H1 (cell line): ENCODE measurements around the gene TMEM204. TPM values are rescaled to one million over a fixed set of nuclear protein-coding genes. Genes with fewer than 3 reads are reported as not detected.

Source experiments
- CTCF ChIA-PET: fragments of 300-600 bp; sonication (Branson Sonifier 250); formaldehyde crosslinking; loops from one replicate; lab custom pipeline; 2021; ENCODE audit not compliant: partially characterized antibody; lab: Charles Lee
- POLR2A ChIA-PET: fragments of 300-600 bp; sonication (Branson Sonifier 250); formaldehyde crosslinking; loops from one replicate; lab custom pipeline; 2021; ENCODE audit warnings: inconsistent platforms; ENCODE audit not compliant: partially characterized antibody; lab: Charles Lee
- DNase-seq, 2 experiments: peaks; one replicate each; pipeline versions ENCODE4 v3.0.0 to v3.0.0-alpha.2; 2010 to 2022; ENCODE audit warnings: low spot score in 2 of 2, low read depth in 1 of 2, mixed read lengths in 1 of 2
- FAIRE-seq: peaks from 2 replicates; lab custom pipeline; 2011; peaks lifted over from hg19 to GRCh38; lab: Jason Lieb, UNC
- H2AFZ ChIP-seq: 2 replicates; pipeline ENCODE4 v1.8.1; 2012; ENCODE audit warnings: low read length, inconsistent platforms
- H2AK5ac ChIP-seq: 2 replicates; pipeline ENCODE4 v1.6.1; 2013; ENCODE audit warnings: low read depth, low read length
- H2BK120ac ChIP-seq: replicated peaks from 2 replicates; pipeline ENCODE3; 2013; ENCODE audit warnings: low read depth, low read length, inconsistent platforms
- H2BK12ac ChIP-seq: 2 replicates; pipeline ENCODE4 v1.6.1; 2013; ENCODE audit warnings: low read depth, low read length
- H2BK15ac ChIP-seq: 2 replicates; pipeline ENCODE4 v1.6.1; 2013; ENCODE audit warnings: low read length
- H2BK20ac ChIP-seq: 2 replicates; pipeline ENCODE4 v1.6.1; 2013; ENCODE audit warnings: low read length
- H2BK5ac ChIP-seq: 2 replicates; pipeline ENCODE4 v1.6.1; 2013; ENCODE audit warnings: low read depth, low read length
- H3K14ac ChIP-seq: 2 replicates; pipeline ENCODE4 v1.6.1; 2013; ENCODE audit warnings: inconsistent platforms; ENCODE audit not compliant: insufficient read length
- H3K18ac ChIP-seq: 2 replicates; pipeline ENCODE4 v1.6.1; 2013; ENCODE audit warnings: low read length; ENCODE audit errors: extremely low read depth
- H3K23ac ChIP-seq: 2 replicates; pipeline ENCODE4 v1.6.1; 2013; ENCODE audit warnings: inconsistent platforms; ENCODE audit not compliant: insufficient read length
- H3K23me2 ChIP-seq: 2 replicates; pipeline ENCODE4 v1.6.1; 2013; ENCODE audit warnings: low read depth, low read length
- H3K27ac ChIP-seq: 2 replicates; pipeline ENCODE4 v1.6.1; 2011; ENCODE audit warnings: low read depth, low read length, inconsistent platforms
- H3K27me3 ChIP-seq, 4 experiments: replicated peaks in 1 of 4; 1 replicate in 1 of 4; 2 replicates in 3 of 4; pipeline versions ENCODE4 v1.6.1 to v1.8.1; 2011 to 2013; ENCODE audit warnings: low read length in 3 of 4, mild to moderate bottlenecking in 3 of 4, inconsistent platforms in 2 of 4, mixed read lengths in 2 of 4, moderate library complexity in 1 of 4; ENCODE audit not compliant: control insufficient read depth in 3 of 4, insufficient read depth in 3 of 4; ENCODE audit errors: extremely low read depth in 1 of 4
- H3K36me3 ChIP-seq, 4 experiments: 2 replicates each; pipeline versions ENCODE4 v1.6.1 to v1.8.1; 2011 to 2013; ENCODE audit warnings: mild to moderate bottlenecking in 4 of 4, low read length in 3 of 4, moderate library complexity in 2 of 4, control low read depth in 1 of 4, inconsistent platforms in 1 of 4; ENCODE audit not compliant: insufficient read depth in 4 of 4, control insufficient read depth in 2 of 4
- H3K4ac ChIP-seq: replicated peaks from 2 replicates; pipeline ENCODE3; 2013; ENCODE audit warnings: low read length, low read depth, mixed read lengths, inconsistent platforms; ENCODE audit not compliant: insufficient read length
- H3K4me1 ChIP-seq, 4 experiments: replicated peaks in 1 of 4; 1 replicate in 1 of 4; 2 replicates in 3 of 4; pipeline versions ENCODE4 v1.6.1 to v1.8.1; 2011 to 2013; ENCODE audit warnings: low read length in 3 of 4, inconsistent platforms in 2 of 4, mixed read lengths in 1 of 4; ENCODE audit not compliant: insufficient read depth in 4 of 4, control insufficient read depth in 3 of 4
- H3K4me2 ChIP-seq, 2 experiments: 2 replicates each; pipeline versions ENCODE4 v1.6.1 to v1.8.1; 2011 to 2013; ENCODE audit warnings: low read depth in 2 of 2, low read length in 2 of 2, control low read depth in 1 of 2, inconsistent platforms in 1 of 2, mild to moderate bottlenecking in 1 of 2; ENCODE audit not compliant: insufficient read depth in 1 of 2
- H3K4me3 ChIP-seq, 4 experiments: fragments of 200-600, 300-600 bp in 1 of 4; sonication (generic), shearing (Covaris generic), sonication (Bioruptor Twin) in 1 of 4; 2 replicates each; pipeline versions ENCODE4 v1.5.1 to v1.8.1; 2011 to 2016; ENCODE audit warnings: low read length in 4 of 4, low read depth in 3 of 4, control low read depth in 2 of 4, inconsistent platforms in 2 of 4, mild to moderate bottlenecking in 2 of 4, mixed read lengths in 1 of 4, moderate library complexity in 1 of 4; ENCODE audit not compliant: insufficient read depth in 2 of 4; ENCODE audit errors: extremely low read depth in 1 of 4
- H3K56ac ChIP-seq: replicated peaks from 2 replicates; pipeline ENCODE3; 2013; ENCODE audit warnings: low read depth, mild to moderate bottlenecking, mixed read lengths, low read length, inconsistent platforms; ENCODE audit not compliant: insufficient read length
- H3K79me1 ChIP-seq: 2 replicates; pipeline ENCODE4 v1.6.1; 2013; ENCODE audit warnings: low read depth, low read length, control low read depth
- H3K79me2 ChIP-seq, 2 experiments: 2 replicates each; pipeline versions ENCODE4 v1.6.1 to v1.8.1; 2012 to 2013; ENCODE audit warnings: low read length in 2 of 2, mild to moderate bottlenecking in 2 of 2, inconsistent platforms in 1 of 2; ENCODE audit not compliant: insufficient read depth in 2 of 2, control insufficient read depth in 1 of 2
- H3K9ac ChIP-seq, 4 experiments: replicated peaks in 1 of 4; 1 replicate in 1 of 4; 2 replicates in 3 of 4; pipeline versions ENCODE4 v1.6.1 to v1.8.1; 2011 to 2013; ENCODE audit warnings: low read depth in 3 of 4, low read length in 3 of 4, control low read depth in 2 of 4, mild to moderate bottlenecking in 2 of 4, moderate library complexity in 2 of 4, inconsistent platforms in 1 of 4; ENCODE audit errors: extremely low read depth in 1 of 4
- H3K9me3 ChIP-seq, 2 experiments: 2 replicates each; pipeline versions ENCODE4 v1.6.1 to v1.8.1; 2012 to 2013; ENCODE audit warnings: mild to moderate bottlenecking in 2 of 2, moderate library complexity in 2 of 2, control low read depth in 1 of 2, inconsistent platforms in 1 of 2, low read depth in 1 of 2, low read length in 1 of 2, mixed read lengths in 1 of 2; ENCODE audit not compliant: insufficient read depth in 2 of 2
- H4K20me1 ChIP-seq, 2 experiments: replicated peaks in 1 of 2; 2 replicates each; pipeline versions ENCODE3 to v1.8.1; 2011 to 2013; ENCODE audit warnings: inconsistent platforms in 2 of 2, low read length in 2 of 2, mild to moderate bottlenecking in 1 of 2; ENCODE audit not compliant: insufficient read depth in 2 of 2, control insufficient read depth in 1 of 2
- H4K5ac ChIP-seq: 2 replicates; pipeline ENCODE4 v1.6.1; 2013; ENCODE audit warnings: low read length, low read depth, mixed read lengths, inconsistent platforms; ENCODE audit not compliant: insufficient read length
- H4K8ac ChIP-seq: 2 replicates; pipeline ENCODE4 v1.8.0; 2013; ENCODE audit warnings: mild to moderate bottlenecking, moderate library complexity, low read length, inconsistent platforms; ENCODE audit not compliant: insufficient read depth; ENCODE audit errors: extremely low read depth
- H4K91ac ChIP-seq: replicated peaks from 2 replicates; pipeline ENCODE3; 2013; ENCODE audit warnings: low read length, mixed read lengths, inconsistent platforms; ENCODE audit not compliant: insufficient read length
- RAD21 ChIP-seq, 2 experiments: IDR thresholded peaks in 1 of 2; conservative IDR thresholded peaks in 1 of 2; 2 replicates each; pipeline ENCODE4 v1.6.1; 2011; ENCODE audit warnings: low read depth in 2 of 2, low read length in 2 of 2, improper control_type of control experiment in 1 of 2, inconsistent platforms in 1 of 2, mild to moderate bottlenecking in 1 of 2, moderate library complexity in 1 of 2
- WGBS, 2 experiments: shearing (Covaris generic) in 1 of 2; methylation state at CpG; one replicate each; pipeline versions ENCODE4 v1.1.6 to v1.1.7; 2013 to 2015; ENCODE audit warnings: low lambda C conversion rate in 2 of 2, mixed read lengths in 2 of 2, inconsistent platforms in 1 of 2, low coverage in 1 of 2, missing lambda C conversion rate in 1 of 2; ENCODE audit not compliant: insufficient replicate concordance in 2 of 2, insufficient coverage in 1 of 2, insufficient read length in 1 of 2; ENCODE audit errors: extremely low coverage in 1 of 2, missing lambda C conversion rate in 1 of 2; 5-methylcytosine and 5-hydroxymethylcytosine counted together
- long read RNA-seq, 2 experiments: library from RNA in 1 of 2; library from capped mRNA in 1 of 2; stranded (forward); transcript quantifications; one replicate each; pipeline ENCODE4 v2.0.0, GENCODE V29; 2021; ENCODE audit warnings: inconsistent platforms in 1 of 2
- polyA minus RNA-seq, 3 experiments: library from RNA; depleted of rRNA, polyadenylated mRNA; stranded (reverse); fragments of >200 nt; gene quantifications; 1 replicate in 2 of 3; 2 replicates in 1 of 3; pipeline ENCODE4 v1.2.3, GENCODE V29; 2011
- polyA plus RNA-seq, 7 experiments: library from polyadenylated mRNA; depleted of rRNA in 3 of 7; stranded (reverse) in 5 of 7; unstranded in 2 of 7; fragments of >200 nt in 5 of 7; fragments of 200-250 nt in 2 of 7; gene quantifications; 1 replicate in 5 of 7; 2 replicates in 1 of 7; 4 replicates in 1 of 7; pipeline versions ENCODE4 v1.2.1 to v1.2.3, GENCODE V29; 2011 to 2013; ENCODE audit warnings: missing spikeins in 2 of 7, mixed read lengths in 2 of 7
- total RNA-seq: library from RNA; stranded (reverse); fragmentation: NEBNext Ultra II Directional; extraction: Animal tissue kit (Norgen Biotek cat#: 25700); gene quantifications from 2 replicates; pipeline ENCODE4 v1.2.1, GENCODE V29; 2021

Gene TMEM204
- total RNA-seq (not detected in 2 replicates), polyA plus RNA-seq (2011; rRNA removed) (0.03 TPM in 1 of 2 replicates, not detected in the other), polyA minus RNA-seq (2011; rRNA and poly(A)+ RNA removed) (not detected in 2 replicates)
- 0.05 TPM for polyA plus RNA-seq (2011; cell fraction: cytosol; rRNA removed)
- polyA plus RNA-seq (2011; cell fraction: nucleus; rRNA removed) = not detected
- polyA plus RNA-seq (2012, experiment 1 of 2) = 0.12 to 0.37 TPM (median 0.21 TPM) in 4 replicates
- polyA plus RNA-seq (2012, experiment 2 of 2) = 0.16 TPM
- polyA plus RNA-seq (2013, experiment 1 of 2) = 0.08 TPM
- polyA plus RNA-seq (2013, experiment 2 of 2) = 0.02 TPM
- not detected for polyA minus RNA-seq (2011; cell fraction: cytosol; rRNA and poly(A)+ RNA removed)
- polyA minus RNA-seq (2011; cell fraction: nucleus; rRNA and poly(A)+ RNA removed) = not detected
- long read RNA-seq, experiment 1 = 0 reads
- long read RNA-seq, experiment 2 = 0 reads

DNA sequence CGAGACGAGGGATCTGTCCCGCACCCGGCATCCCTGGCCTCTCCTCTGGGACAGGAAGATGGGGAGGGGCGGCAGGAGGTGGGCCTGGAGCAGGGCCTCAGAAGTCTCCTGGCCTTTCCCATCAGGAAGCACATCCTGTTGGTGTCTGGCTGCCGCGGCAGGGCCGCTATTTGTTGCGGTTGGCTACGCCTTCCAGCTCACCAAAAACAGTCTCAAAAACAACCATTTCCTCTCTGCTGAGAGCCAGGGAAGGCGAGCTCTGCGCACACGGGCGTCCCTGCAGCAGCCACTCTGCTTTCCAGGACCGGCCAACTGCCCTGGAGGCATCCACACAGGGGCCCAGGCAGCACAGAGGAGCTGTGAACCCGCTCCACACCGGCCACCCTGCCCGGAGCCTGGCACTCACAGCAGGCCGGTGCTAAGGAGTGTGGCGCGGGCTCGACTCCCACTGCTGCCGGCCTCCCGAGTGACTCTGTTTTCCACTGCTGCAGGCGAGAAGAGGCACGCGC is at the start of gene TMEM204:
Gene TMEM204, plus strand, starts transcription at position 224 of the 509 bp plus-strand sequence. CDS start 610 bp downstream, outside the sequence.
- H2BK5ac ChIP-seq = no peak within 1 kb of the TSS; the same call in 1 of the 2 replicates
- no peak within 1 kb of the TSS for H3K14ac ChIP-seq
- H4K5ac ChIP-seq = no peak within 1 kb of the TSS
- DNase-seq (no peak), FAIRE-seq (no peak)
- H3K23me2 ChIP-seq = no peaks in the 10 kb centered on the region
- no peak within 1 kb of the TSS for H2BK20ac ChIP-seq
- H3K56ac ChIP-seq = no peak within 1 kb of the TSS
- H3K4me1 ChIP-seq = no peaks in the 10 kb centered on the region; a peak in 1 of 7 replicates
- H3K27me3 ChIP-seq = no peaks in the 10 kb centered on the region
- no peak within 1 kb of the TSS for H3K4me3 ChIP-seq
- H2AK5ac ChIP-seq = no peak within 1 kb of the TSS
- H4K20me1 ChIP-seq = peaks cover 4 to 6% of the 10 kb centered on the region in 2 experiments
- no peaks in the 10 kb centered on the region for H3K79me2 ChIP-seq
- H3K27ac ChIP-seq = no peak within 1 kb of the TSS
- no peak within 1 kb of the TSS for H2BK15ac ChIP-seq
- CTCF ChIA-PET = no interaction called here
- no peak within 1 kb of the TSS for H3K4ac ChIP-seq
- H3K79me1 ChIP-seq = no peaks in the 10 kb centered on the region
- no peak within 1 kb of the TSS for H2BK12ac ChIP-seq
- no peak within 1 kb of the TSS for H2BK120ac ChIP-seq
- H3K23ac ChIP-seq = no peak within 1 kb of the TSS
- H3K36me3 ChIP-seq = no peaks in the 10 kb centered on the region; a peak in 2 of 8 replicates
- H3K4me2 ChIP-seq = no peak within 1 kb of the TSS
- no peak within 1 kb of the TSS for H2AFZ ChIP-seq
- 82% methylated on average over 19 of the region's 27 CpGs; no CpG with 5 or more reads in 1 of the 2 experiments for WGBS, 2 experiments
- H4K8ac ChIP-seq = peak within 1 kb of the TSS; percentile 85; the same call in 1 of the 2 replicates
- no peak within 1 kb of the TSS; a peak in 1 of 7 replicates for H3K9ac ChIP-seq
- H4K91ac ChIP-seq = no peak within 1 kb of the TSS
- TF ChIP-seq RAD21 (IDR thresholded peaks at IDR 0.05 in 1 of 2, conservative IDR thresholded peaks at IDR 0.05 in 1 of 2; ENCODE audit: low read depth in 2 of 2, low read length in 2 of 2) = no peak
- H3K9me3 ChIP-seq = no peaks in the 10 kb centered on the region
- POLR2A ChIA-PET = interaction anchor here (1.3 to 1.7 kb wide), 2 partner anchors 13 to 15 kb away, joined by 3 to 4 read pairs; no protein-coding TSS in a partner anchor
- no peak within 1 kb of the TSS for H3K18ac ChIP-seq
